GM19023 (cell line): ENCODE results near the gene PRKAG3.
"Not testable (repeated sequence)": the region's sequence is repeated elsewhere in the genome, so short reads cannot be mapped to it uniquely, and the experiment has no call there.

ENCODE experiments used
- ATAC-seq: cut with Tn5 transposase; IDR thresholded peaks from one replicate; pipeline ENCODE4 v1.9.1; 2021; ENCODE audit warnings: mild to moderate bottlenecking, moderate library complexity; ENCODE audit not compliant: unreplicated experiment

The PRKAG3 gene

GRCh38 chr2:218844334-218844733, 12.7 kb upstream of the PRKAG3 start:
- not testable (repeated sequence) for ATAC-seq

GRCh38 chr2:218839888-218840287, 8.3 kb upstream of the PRKAG3 start:
- no peak for ATAC-seq

DNA sequence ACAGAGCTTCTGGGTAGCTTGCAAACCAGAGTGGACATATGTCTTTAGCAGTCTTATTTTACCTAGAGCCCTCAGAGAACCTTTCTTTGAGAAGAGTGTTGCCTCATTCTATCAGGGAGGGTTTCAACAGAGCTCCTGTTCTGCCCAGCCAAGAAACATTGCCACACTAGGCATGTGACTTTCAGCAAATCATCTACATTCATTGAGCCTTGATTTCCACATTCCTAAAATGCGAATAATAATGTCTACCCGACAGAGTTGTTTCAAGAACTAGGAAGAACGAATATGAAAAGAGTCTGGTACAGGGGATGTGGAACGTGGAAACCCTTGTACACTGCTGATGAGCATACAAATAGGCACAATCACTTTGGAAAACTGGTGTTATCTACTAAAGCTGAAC, 7.8 kb upstream of the PRKAG3 start:
- no peak for ATAC-seq

DNA sequence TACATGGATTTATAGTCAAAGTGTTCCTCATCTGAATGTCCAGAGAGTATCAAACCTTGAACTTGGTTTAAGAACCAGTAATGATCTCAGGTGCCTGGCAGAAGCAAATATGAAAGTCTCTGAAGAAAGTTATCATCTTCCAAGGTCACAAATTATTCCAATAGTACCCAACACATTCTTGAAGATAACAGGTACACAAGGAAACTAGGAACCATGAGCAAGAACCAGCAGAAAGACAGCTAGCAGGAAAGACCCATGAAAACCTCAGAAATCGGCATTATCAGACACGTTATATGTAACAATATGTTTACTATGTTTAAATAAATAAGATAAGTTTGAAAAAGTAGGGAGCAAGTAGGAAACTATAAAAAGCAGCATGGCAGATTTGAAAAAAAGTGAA, 5.9 kb upstream of the PRKAG3 start:
- no peak for ATAC-seq

DNA sequence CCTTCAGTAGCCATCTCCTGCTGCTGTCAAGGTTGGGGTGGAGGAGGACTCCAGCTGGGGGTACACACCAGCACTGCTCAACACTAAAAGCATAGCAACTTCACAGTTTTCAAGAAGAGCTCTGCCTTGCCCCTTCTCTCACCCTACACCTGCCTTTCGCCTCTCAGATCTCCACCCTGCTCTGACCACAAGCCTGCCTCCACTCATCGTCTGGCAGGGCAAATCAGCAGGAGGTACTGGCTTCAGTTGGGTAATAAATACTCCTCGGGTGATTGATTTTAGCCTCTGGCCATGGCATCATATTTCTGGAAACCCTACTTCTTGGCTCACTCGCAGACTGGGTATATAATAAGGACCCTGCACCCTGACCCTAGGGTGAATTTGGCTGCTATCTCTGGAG, 3.1 kb upstream of the PRKAG3 start:
- ATAC-seq: no peak

GRCh38 chr2:218833023-218833609, 1.5 kb upstream of the PRKAG3 start:
- no peak for ATAC-seq

DNA sequence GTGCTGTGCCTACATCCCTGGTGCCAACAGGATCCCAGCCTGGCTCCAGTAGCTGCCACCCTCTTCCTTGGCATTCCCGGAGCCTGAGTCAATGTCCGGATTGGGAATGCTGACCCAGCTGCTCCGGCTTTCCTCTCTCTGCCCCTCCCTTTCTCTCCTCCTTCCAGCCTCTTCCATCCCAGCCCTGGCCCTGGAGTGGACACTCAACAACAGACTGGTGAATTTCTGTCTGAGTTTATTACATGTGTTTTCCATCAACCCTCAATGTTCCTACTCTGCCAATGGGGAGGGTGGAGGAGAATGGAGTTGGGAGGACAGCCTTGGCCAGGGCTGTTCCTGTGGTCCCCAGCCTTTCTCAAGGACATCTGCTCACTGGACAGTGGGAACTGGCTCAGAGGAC, 917 bp upstream of the PRKAG3 start:
- no peak for ATAC-seq

DNA sequence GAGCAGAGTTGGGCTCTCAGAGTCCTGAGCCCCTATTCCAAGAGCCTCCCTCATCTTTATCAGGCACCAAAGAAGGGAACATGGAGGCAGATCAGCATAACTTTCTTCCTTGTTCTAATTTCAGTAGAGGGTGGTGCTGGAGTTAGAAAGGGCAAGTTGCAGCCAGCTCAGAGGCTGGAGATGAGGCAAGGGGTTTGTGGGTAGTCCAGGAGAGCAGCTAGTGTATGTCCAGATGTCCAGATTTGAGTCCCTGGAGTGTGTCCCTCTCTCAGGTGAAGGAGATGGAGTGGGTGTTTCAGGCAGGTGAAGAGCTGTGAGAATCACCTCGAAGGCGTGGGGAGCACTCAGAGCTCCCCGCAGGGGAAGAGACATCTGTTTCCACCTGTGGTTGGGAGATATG, 478 bp upstream of the PRKAG3 start:
- ATAC-seq: no peak

- no peak for ATAC-seq
These were observed 887 bp downstream of the PRKAG3 start for GRCh38 chr2:218830526-218831306.

- no peak for ATAC-seq
These were observed 1.6 kb downstream of the PRKAG3 start for GRCh38 chr2:218829868-218830451.

GRCh38 chr2:218828477-218828778, 3.2 kb downstream of the PRKAG3 start:
- no peak for ATAC-seq

GRCh38 chr2:218827701-218828476, 3.7 kb downstream of the PRKAG3 start:
- no peak for ATAC-seq

DNA sequence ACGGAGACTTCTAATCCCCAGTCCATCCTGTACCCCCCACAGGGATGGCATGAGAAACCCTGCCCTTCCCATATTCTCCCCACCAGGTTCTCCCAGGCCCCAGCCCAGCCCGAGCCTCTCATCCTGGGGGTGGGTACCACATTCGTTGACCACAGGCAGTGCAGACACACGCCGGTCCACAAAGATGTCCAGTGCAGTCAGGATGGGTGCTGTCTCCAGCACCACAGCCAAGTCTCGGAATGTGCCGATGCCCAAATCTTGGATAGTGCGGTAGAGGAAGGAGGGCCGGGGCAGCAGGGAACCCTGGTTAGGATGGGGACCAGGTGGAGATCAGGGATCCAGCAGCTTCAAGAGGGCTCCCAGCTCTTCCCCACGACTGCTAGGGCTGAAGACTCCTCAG, 4.8 kb downstream of the PRKAG3 start:
- no peak for ATAC-seq

DNA sequence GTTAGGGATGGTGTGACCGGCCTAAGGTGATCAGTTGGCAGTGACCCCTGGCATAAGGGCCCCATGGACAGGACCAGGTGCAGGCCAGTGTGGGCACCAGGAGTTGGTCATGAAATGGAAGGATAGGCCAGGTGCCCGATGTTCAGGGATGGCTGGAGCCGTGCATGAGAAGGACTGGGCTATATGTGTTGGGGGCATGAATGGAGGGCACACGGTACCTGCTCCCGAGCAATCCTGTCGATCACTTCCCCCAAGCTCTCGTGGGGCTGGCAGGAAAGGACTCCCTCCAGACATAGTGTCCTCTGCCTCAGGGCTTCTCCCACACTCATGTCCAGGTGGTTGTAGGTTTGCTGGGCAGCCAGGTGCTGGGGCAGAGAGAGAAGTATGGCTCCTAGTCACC, 7.6 kb downstream of the PRKAG3 start:
- ATAC-seq: no peak

DNA sequence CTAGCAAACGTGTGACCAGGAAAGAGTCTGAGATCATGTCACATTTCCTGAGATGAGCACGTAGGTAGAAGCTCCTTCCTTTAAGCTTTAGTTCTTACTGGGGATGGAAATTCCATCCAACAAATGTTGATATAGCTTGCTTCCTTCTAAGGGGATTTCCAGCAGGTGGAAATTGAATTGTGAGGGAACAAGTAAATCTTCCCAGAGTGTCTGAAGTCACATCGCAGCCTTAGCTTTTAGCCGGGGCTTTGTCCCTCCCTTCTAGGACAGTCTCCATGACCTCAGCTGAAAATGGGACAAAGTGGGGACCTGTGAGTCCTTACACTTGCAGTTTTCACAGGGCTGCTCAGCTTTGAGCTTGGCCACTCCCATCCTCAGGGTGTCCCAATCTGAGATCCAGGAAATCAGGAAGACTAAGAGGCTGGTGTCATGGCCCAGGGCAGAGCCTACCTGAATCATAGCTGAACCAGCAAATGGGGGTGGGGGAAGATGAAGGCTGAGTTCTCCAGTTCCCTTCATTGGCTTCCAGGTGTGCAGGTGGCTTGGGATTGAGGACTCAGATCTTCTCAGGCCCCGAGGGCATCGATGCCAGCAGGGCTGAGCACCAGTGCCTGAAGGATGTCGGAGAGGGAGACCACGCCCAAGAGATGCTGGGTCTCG, 8.3 kb downstream of the PRKAG3 start:
- ATAC-seq: no peak

DNA sequence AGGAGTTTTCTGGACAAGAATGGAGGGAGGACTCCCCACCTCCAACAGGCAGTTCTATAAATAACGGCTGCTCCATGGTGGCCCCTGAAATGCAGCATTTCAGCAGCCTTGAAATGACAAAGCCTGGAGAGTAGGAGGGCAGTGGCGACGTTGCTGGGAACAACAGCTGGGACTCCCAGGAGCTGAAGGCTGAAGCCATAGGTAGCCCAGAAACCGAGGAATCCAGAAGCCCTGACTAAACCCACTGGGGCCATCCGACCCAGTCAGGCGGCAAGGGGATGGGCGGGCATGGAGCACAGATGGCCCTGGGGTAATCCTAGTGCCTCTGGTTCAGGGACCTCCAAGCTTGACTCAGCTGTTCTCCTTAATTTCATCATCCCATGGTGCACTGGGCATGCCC, 9.0 kb downstream of the PRKAG3 start:
- ATAC-seq: no peak

- ATAC-seq: no peak
These were observed 9.9 kb downstream of the PRKAG3 start for GRCh38 chr2:218821605-218822211.

DNA sequence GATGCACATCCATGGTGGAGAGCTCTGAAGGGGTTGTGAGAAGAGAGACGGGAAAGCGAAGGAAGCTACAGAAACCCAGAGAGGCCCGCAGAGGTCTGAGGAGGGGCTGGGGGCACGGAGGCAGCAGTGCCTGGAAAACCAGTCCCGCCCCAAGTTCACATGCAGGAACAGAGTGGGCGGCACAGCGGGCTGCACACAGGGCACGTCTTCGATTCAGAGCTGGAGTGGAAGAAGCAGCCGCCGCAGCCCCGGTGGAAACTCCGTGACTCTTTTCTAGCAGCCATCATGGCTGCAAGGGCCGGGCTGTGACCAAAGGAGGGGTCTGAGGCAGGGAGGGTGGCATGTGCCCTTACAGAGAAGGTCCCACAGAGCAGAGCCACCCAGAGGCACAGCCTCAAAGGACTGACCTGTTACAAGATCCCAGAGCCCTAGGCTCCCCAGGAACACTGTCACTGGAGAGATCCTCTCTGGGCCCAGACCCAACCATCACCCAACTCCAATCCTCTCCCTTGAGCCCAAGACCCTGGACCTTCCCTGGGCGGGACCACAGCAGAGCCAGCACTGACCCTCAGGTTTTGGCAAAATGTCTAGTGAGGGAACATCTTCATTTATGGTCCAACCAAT, 10.7 kb downstream of the PRKAG3 start:
- ATAC-seq: no peak

GRCh38 chr2:218819093-218819492, 12.5 kb downstream of the PRKAG3 start:
- no peak for ATAC-seq

GRCh38 chr2:218816561-218817011, 15.0 kb downstream of the PRKAG3 start:
- no peak for ATAC-seq
